HUDEP-2 (cell line): ENCODE data around the gene OR11H7.
A peak's percentile ranks its signal among the peaks of the same experiment; 100 is the strongest.
"Not testable (repeated sequence)": the region's sequence is repeated elsewhere in the genome, so short reads cannot be mapped to it uniquely, and the experiment has no call there.

Experiments used
- DNase-seq, 76 experiments: peaks; one replicate each; lab custom pipeline; 2025; ENCODE audit not compliant: unreplicated experiment in 76 of 76; lab: John Stamatoyannopoulos, UW

OR11H7 gene

DNA sequence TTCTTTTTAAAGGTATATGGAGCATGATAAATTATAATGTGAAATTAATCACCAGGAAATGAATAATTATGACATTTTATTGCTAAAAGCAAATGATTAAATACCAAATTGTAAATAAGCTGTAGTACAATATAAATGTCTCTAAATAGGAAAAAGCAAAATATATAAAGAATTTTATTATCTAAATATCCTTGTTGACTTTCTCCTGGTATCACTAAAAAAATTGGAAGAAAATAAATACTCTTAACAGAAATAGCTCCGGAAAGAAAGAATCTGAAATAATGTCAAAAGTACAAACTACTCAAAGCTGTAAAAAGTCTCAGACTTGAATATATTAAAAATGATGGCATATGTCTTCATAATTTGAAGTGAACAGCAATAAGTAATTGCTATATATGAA is at the start of gene OR11H7:
Gene OR11H7 (plus strand): TSS at position 301 of the 400 bp plus-strand sequence.
- no peak for DNase-seq

- no peak for DNase-seq
Observed at GRCh38 chr14:20179218-20179617, 49.6 kb upstream of the OR11H7 start.

DNA sequence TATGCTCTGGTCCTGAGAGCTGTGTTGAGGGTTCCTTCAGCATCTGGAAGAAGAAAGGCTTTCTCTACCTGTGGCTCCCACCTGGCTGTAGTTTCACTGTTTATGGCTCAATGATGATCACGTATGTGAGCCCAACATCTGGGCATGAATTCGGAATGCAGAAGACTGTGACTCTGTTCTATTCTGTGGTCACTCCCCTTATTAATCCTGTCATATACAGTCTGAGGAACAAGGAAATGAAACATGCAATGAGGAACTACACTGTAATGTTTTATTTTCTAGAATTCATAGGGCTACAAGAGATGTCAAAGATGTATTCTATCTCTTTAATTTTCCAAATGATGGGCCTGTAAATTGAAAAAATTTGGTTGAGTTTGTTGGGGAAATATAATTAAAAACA is 48.9 kb upstream of the OR11H7 start:
- no peak for DNase-seq

- no peak for DNase-seq
Observed at GRCh38 chr14:20180486-20180885, 48.3 kb upstream of the OR11H7 start.

GRCh38 chr14:20184181-20184580 is 44.6 kb upstream of the OR11H7 start:
- DNase-seq = no peak

DNA sequence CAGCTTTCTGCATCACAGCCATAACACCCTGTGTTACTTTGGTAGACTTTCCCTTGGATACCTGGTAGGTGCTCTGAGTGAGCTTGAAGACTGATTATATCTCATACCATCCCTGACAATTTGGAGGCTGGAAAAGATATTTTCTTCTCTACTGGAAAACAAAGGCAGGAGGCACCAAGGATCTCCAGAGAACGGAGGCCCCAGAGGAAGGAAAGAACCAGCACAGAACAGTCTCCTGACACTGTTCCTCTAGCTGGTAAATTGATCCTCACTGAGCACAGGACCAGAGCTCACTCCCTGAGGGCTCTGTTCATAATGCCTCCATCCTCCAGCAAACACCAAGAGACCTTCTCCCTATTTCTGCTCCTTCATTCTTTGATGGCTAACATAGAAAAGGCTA is 38.2 kb upstream of the OR11H7 start, which contains the start of gene OR11G2:
Gene OR11G2 (plus strand): TSS at position 301 of the 400 bp plus-strand sequence. CDS start 6,542 bp downstream, outside the sequence.
- no peak for DNase-seq

DNA sequence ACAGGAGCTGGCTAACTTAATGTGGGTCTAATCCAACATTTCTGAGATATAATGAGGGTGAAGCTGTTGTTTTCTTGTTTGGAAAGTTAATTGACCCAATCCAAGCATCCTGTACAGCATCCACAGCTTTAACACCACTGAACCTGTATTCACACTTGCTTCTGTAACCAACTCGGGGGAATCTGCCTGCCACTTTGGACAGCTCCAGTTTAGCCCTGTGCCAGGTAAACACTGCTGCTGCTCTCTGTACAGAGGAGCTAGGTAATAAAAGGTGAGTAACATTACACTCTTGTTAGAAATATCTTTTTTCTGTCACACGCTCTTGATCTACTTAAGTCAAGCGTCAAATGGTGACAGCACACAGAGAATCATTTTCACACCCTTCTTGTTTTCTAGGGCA is 37.4 kb upstream of the OR11H7 start:
- no peak for DNase-seq

DNA sequence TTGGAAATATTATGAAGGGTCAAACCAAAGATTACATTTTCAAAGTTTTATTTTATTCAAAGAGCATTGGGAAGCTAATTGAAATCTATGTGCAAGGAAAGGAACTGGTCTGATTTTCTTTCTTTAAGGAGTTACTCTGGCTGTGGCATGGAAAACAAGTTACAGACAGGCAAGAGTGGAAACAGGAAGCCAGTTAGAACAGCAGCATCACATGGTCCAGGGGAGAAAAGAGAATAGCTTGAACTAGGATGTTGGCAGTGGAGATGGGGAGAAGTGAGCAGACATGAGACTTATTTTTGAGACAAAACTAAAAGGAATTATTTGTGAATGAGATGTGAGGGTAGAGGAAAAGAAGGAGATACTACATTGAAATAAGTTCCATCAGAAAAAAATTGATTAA is 34.7 kb upstream of the OR11H7 start:
- no peak for DNase-seq

- not testable (repeated sequence) for DNase-seq
Observed at GRCh38 chr14:20195170-20195569, 33.6 kb upstream of the OR11H7 start.

DNA sequence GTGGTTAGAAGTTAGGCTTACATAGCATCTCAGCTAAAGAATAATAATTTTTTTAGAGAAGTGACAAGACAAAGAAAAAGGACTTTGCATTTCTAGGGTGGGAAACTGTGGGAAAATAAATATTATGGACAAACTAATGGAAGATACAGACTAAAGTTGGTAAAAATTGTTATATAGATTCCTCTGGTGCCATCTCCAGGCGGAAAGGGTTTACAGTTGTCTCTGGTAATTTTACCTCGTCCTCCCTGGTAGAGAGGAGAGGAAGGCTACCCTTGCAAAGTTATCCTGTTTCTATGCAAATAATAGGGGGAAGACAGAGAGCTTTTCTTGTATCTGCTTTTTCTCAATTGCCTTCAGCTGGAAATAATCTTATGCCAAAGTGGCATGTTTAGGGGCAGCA is 32.9 kb upstream of the OR11H7 start:
- DNase-seq = no peak

DNA sequence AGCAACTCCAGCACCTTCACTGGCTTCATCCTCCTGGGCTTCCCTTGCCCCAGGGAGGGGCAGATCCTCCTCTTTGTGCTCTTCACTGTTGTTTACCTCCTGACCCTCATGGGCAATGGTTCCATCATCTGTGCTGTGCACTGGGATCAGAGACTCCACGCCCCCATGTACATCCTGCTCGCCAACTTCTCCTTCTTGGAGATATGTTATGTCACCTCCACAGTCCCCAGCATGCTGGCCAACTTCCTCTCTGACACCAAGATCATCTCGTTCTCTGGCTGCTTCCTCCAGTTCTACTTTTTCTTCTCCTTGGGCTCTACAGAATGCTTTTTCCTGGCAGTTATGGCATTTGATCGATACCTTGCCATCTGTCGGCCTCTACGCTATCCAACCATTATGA is 31.3 kb upstream of the OR11H7 start:
- no peak for DNase-seq

DNA sequence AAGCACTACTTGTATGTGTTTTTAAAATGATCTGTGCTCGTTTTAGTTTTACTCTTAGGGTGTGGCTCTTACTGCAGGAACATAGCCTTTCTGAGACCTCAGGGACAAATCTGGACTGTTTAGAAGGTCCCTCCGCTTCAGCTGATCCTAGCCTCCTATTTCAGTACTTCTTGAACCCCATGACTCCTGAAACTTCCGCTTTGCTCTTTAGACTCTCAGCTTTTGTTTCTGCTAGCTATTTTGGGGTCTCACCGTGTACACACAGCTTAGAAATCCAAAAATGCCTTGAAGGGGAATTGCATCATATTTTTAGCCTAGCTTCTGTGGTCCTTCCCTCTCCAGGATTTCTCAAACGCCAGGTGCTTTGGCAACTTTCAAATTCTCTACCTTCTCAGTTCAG is 29.8 kb upstream of the OR11H7 start:
- no peak for DNase-seq

- DNase-seq = no peak
Observed at GRCh38 chr14:20204721-20205120, 24.1 kb upstream of the OR11H7 start.

DNA sequence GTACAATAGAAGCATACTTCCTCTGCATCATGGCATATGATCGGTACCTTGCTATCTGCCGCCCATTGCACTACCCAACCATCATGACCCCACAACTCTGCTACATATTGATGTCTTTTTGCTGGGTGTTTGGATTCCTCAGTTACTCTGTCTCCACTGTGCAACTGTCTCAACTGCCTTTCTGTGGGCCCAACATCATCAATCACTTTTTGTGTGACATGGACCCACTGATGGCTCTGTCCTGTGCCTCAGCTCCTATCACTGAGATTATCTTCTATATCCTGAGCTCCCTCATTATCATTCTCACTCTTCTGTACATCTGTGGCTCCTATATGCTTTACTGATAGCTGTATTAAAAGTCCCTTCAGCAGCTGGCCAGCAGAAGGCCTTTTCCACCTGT is 19.2 kb upstream of the OR11H7 start:
- no peak for DNase-seq

DNA sequence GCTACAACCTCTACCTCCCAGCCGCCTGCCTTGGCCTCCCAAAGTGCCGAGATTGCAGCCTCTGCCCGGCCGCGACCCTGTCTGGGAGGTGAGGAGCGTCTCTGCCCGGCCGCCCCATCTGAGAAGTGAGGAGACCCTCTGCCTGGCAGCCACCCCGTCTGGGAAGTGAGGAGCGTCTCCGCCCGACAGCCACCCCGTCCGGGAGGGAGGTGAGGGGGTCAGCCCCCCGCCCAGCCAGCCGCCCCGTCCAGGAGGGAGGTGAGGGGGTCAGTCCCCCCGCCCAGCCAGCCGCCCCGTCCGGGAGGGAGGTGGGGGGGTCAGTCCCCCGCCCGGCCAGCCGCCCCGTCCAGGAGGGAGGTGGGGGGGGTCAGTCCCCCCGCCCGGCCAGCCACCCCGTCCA is 16.4 kb upstream of the OR11H7 start:
- DNase-seq = not testable (repeated sequence)

GRCh38 chr14:20215196-20215595 is 13.6 kb upstream of the OR11H7 start:
- DNase-seq = no peak

- DNase-seq = no peak
Observed at GRCh38 chr14:20219033-20219432, 9.7 kb upstream of the OR11H7 start.

GRCh38 chr14:20223410-20223809 is 5.4 kb upstream of the OR11H7 start, which contains the start of gene OR11H6:
Gene OR11H6 (plus strand): TSS chr14:20223710. CDS start chr14:20223710, 0 bp downstream.
- DNase-seq = no peak

DNA sequence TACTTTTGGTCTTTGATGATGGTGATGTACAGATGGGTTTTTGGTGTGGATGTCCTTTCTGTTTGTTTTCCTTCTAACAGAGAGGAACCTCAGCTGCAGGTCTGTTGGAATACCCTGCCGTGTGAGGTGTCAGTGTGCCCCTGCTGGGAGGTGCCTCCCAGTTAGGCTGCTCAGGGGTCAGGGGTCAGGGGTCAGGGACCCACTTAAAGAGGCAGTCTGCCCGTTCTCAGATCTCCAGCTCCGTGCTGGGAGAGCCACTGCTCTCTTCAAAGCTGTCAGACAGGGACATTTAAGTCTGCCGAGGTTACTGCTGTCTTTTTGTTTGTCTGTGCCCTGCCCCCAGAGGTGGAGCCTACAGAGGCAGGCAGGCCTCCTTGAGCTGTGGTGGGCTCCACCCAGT is 6.6 kb downstream of the OR11H7 start:
- not testable (repeated sequence) for DNase-seq

GRCh38 chr14:20247646-20248246 is 19.0 kb downstream of the OR11H7 start:
- peak in 4 of 76 experiments; percentile 2 to 25 (median 17) for DNase-seq

GRCh38 chr14:20262642-20263128 is 33.9 kb downstream of the OR11H7 start:
- no peak for DNase-seq

DNA sequence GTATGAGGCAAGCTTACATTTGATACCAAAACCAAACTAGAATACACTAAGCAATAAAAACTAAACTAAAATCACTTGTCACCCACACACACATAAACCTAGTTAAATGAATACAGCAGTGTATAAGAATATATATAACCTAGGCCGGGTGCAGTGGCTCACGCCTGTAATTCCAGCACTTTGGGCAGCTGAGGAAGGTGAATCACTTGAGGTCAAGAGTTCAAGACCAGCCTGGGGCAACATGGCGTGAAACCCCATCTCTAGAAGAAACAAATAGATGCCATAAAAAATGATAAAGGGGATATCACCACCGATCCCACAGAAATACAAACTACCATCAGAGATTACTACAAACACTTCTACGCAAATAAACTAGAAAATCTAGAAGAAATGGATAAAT is 35.6 kb downstream of the OR11H7 start:
- DNase-seq = not testable (repeated sequence)

DNA sequence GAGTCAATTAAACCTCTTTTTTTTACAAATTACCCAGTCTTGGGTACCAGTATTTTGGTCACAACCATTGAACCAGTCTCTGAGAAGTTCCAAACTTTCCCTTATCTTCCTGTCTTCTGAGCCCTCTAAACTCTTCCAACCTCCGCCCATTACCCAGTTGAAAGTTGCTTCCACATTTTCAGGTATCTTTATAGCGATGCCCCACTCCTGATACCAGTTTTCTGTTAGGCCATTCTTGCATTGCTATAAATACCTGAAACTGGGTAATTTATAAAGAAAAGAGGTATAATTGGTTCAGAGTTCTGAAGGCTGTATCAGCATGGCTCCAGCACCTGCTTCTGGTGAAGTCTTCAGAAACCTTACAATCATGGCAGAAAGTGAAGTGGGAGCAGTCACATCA is 45.3 kb downstream of the OR11H7 start:
- DNase-seq = no peak
